ENCODE measurements around the gene LRIT2. TPM values are rescaled to one million over a fixed set of nuclear protein-coding genes. Genes with fewer than 3 reads are reported as not detected.

The LRIT2 gene
- total and polyA plus RNA-seq, 9 of the 15 experiments (the other 6 are each of a cell fraction or from before 2014, with no cell fraction given) = not detected

DNA sequence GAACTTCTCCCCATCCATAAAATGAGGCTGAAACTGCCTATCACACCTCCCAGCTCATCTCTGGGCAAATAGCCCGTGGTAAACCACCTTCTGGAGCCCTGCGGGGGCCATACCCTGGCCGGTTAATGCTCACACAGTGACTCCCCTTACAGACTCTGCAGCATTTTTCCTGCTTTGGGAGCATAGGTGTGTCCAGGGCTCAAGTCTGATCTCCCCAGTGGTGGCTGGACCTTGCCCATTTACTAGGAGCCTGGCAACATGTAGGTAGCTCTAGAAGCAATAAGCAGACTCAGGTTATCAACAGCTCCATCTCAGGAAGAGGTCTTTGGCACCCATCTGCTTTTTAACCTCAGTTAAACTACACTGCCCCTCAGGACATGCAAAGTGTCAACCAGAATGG, 36.5 kb downstream of the LRIT2 start (continued):
- TF ChIP-seq, protein P1, sequence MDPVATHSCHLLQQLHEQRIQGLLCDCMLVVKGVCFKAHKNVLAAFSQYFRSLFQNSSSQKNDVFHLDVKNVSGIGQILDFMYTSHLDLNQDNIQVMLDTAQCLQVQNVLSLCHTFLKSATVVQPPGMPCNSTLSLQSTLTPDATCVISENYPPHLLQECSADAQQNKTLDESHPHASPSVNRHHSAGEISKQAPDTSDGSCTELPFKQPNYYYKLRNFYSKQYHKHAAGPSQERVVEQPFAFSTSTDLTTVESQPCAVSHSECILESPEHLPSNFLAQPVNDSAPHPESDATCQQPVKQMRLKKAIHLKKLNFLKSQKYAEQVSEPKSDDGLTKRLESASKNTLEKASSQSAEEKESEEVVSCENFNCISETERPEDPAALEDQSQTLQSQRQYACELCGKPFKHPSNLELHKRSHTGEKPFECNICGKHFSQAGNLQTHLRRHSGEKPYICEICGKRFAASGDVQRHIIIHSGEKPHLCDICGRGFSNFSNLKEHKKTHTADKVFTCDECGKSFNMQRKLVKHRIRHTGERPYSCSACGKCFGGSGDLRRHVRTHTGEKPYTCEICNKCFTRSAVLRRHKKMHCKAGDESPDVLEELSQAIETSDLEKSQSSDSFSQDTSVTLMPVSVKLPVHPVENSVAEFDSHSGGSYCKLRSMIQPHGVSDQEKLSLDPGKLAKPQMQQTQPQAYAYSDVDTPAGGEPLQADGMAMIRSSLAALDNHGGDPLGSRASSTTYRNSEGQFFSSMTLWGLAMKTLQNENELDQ (CRISPR knock-in tag; IDR thresholded peaks at IDR 0.05; ENCODE audit: borderline replicate concordance) = no peak
- TF ChIP-seq NFRKB (IDR thresholded peaks at IDR 0.05; ENCODE audit: low read depth) (no peak), EZH2 (IDR thresholded peaks at IDR 0.05; ENCODE audit: borderline replicate concordance, low read depth, low read length) (no peak), SPI1 (IDR thresholded peaks at IDR 0.05; ENCODE audit: borderline replicate concordance, low read depth, low read length) (no peak), ZNF146 (CRISPR knock-in tag; IDR thresholded peaks at IDR 0.05; ENCODE audit: unreplicated experiment) (no peak), POLR3A (IDR thresholded peaks at IDR 0.05; ENCODE audit: borderline replicate concordance, extremely low read depth, insufficient read depth, insufficient read length) (no peak), ZNF57 (CRISPR knock-in tag; IDR thresholded peaks at IDR 0.05) (no peak)
- TF ChIP-seq, protein P2, sequence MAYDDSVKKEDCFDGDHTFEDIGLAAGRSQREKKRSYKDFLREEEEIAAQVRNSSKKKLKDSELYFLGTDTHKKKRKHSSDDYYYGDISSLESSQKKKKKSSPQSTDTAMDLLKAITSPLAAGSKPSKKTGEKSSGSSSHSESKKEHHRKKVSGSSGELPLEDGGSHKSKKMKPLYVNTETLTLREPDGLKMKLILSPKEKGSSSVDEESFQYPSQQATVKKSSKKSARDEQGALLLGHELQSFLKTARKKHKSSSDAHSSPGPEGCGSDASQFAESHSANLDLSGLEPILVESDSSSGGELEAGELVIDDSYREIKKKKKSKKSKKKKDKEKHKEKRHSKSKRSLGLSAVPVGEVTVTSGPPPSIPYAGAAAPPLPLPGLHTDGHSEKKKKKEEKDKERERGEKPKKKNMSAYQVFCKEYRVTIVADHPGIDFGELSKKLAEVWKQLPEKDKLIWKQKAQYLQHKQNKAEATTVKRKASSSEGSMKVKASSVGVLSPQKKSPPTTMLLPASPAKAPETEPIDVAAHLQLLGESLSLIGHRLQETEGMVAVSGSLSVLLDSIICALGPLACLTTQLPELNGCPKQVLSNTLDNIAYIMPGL (CRISPR knock-in tag; IDR thresholded peaks at IDR 0.05) = no peak
- TF ChIP-seq, protein P3, sequence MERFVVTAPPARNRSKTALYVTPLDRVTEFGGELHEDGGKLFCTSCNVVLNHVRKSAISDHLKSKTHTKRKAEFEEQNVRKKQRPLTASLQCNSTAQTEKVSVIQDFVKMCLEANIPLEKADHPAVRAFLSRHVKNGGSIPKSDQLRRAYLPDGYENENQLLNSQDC (CRISPR knock-in tag; IDR thresholded peaks at IDR 0.05) = no peak

All from K562 (cell line).